HepG2 (cell line): ENCODE results near the gene PDGFRA. TPM values are rescaled to one million over a fixed set of nuclear protein-coding genes. Genes with fewer than 3 reads are reported as not detected.

ENCODE experiments used
- AFF4 ChIP-seq: sonication (generic); formaldehyde crosslinking; IDR thresholded peaks from 2 replicates; pipeline ENCODE4 v1.4.0; 2020; ENCODE audit warnings: missing genetic modification reagents
- CCAR2 ChIP-seq: fragments of 200-400 bp; formaldehyde crosslinking; optimal IDR thresholded peaks from 2 replicates; pipeline ENCODE3; 2018; ENCODE audit warnings: low read depth, mild to moderate bottlenecking, low read length, moderate library complexity
- CEBPG ChIP-seq: IDR thresholded peaks from 2 replicates; pipeline ENCODE4 v1.6.1; 2016
- DDIT3 ChIP-seq: sonication (generic); formaldehyde crosslinking; IDR thresholded peaks from 2 replicates; pipeline ENCODE4 v1.4.0; 2020; ENCODE audit warnings: mild to moderate bottlenecking, missing genetic modification reagents
- FOXC1 ChIP-seq: sonication (generic); formaldehyde crosslinking; IDR thresholded peaks from 2 replicates; pipeline ENCODE4 v1.8.0; 2022; ENCODE audit warnings: mild to moderate bottlenecking, missing genetic modification reagents, borderline replicate concordance
- GFI1 ChIP-seq: sonication (generic); formaldehyde crosslinking; IDR thresholded peaks from 2 replicates; pipeline ENCODE4 v1.5.0; 2020; ENCODE audit warnings: missing genetic modification reagents, mild to moderate bottlenecking, borderline replicate concordance
- HMG20B ChIP-seq: conservative IDR thresholded peaks from 2 replicates; pipeline ENCODE4 v1.6.1; 2016; ENCODE audit warnings: missing genetic modification reagents, missing compliant biosample characterization
- KDM2A ChIP-seq: sonication (generic); formaldehyde crosslinking; IDR thresholded peaks from 2 replicates; pipeline ENCODE4 v1.4.0; 2020; ENCODE audit warnings: low read depth, missing genetic modification reagents, borderline replicate concordance
- MAF1 ChIP-seq: sonication (generic); formaldehyde crosslinking; IDR thresholded peaks from 2 replicates; pipeline ENCODE4 v1.5.0; 2020; ENCODE audit warnings: missing genetic modification reagents, borderline replicate concordance
- MEIS2 ChIP-seq: sonication (generic); formaldehyde crosslinking; IDR thresholded peaks from 2 replicates; pipeline ENCODE4 v1.9.0; 2021; ENCODE audit warnings: mild to moderate bottlenecking, missing genetic modification reagents
- MTF1 ChIP-seq: sonication (generic); formaldehyde crosslinking; IDR thresholded peaks from 2 replicates; pipeline ENCODE4 v1.5.0; 2020; ENCODE audit warnings: missing genetic modification reagents
- MXD1 ChIP-seq: sonication (generic); formaldehyde crosslinking; IDR thresholded peaks from 2 replicates; pipeline ENCODE4 v1.4.0; 2020; ENCODE audit warnings: mild to moderate bottlenecking, missing genetic modification reagents
- NFIC ChIP-seq: IDR thresholded peaks from 2 replicates; pipeline ENCODE4 v1.6.1; 2012; ENCODE audit warnings: mild to moderate bottlenecking, low read length, inconsistent platforms
- SMAD1 ChIP-seq: sonication (generic); formaldehyde crosslinking; IDR thresholded peaks from 2 replicates; pipeline ENCODE4 v1.4.0; 2020; ENCODE audit warnings: missing genetic modification reagents, low read depth, mild to moderate bottlenecking, borderline replicate concordance
- TBP ChIP-seq: sonication (generic); formaldehyde crosslinking; IDR thresholded peaks from 2 replicates; pipeline ENCODE4 v1.5.0; 2020; ENCODE audit warnings: missing genetic modification reagents
- TRIM22 ChIP-seq: fragments of 450-650 bp; IDR thresholded peaks from 2 replicates; pipeline ENCODE4 v1.6.1; 2017
- ZBTB38 ChIP-seq: sonication (generic); formaldehyde crosslinking; IDR thresholded peaks from 2 replicates; pipeline ENCODE4 v1.5.1; 2020; ENCODE audit warnings: mild to moderate bottlenecking, missing genetic modification reagents
- ZNF136 ChIP-seq: sonication (generic); formaldehyde crosslinking; IDR thresholded peaks from 2 replicates; pipeline ENCODE4 v1.8.1; 2022; ENCODE audit warnings: low read depth, mild to moderate bottlenecking, moderate library complexity, missing genetic modification reagents
- ZNF143 ChIP-seq: sonication (generic); formaldehyde crosslinking; IDR thresholded peaks from 2 replicates; pipeline ENCODE4 v1.4.0; 2020; ENCODE audit warnings: missing genetic modification reagents
- ZNF232 ChIP-seq: sonication (generic); formaldehyde crosslinking; IDR thresholded peaks from 2 replicates; pipeline ENCODE4 v1.4.0; 2020; ENCODE audit warnings: missing genetic modification reagents, borderline replicate concordance
- ZNF354B ChIP-seq: sonication (generic); formaldehyde crosslinking; IDR thresholded peaks from 2 replicates; pipeline ENCODE4 v1.8.0; 2022; ENCODE audit warnings: mild to moderate bottlenecking, missing genetic modification reagents
- ZNF598 ChIP-seq: sonication (generic); formaldehyde crosslinking; IDR thresholded peaks from 2 replicates; pipeline ENCODE4 v1.5.1; 2020; ENCODE audit warnings: mild to moderate bottlenecking, missing genetic modification reagents, borderline replicate concordance
- ZNF607 ChIP-seq: sonication (generic); formaldehyde crosslinking; IDR thresholded peaks from 2 replicates; pipeline ENCODE4 v1.5.1; 2020; ENCODE audit warnings: missing genetic modification reagents, mild to moderate bottlenecking, borderline replicate concordance
- ZNF747 ChIP-seq: sonication (generic); formaldehyde crosslinking; IDR thresholded peaks from 2 replicates; pipeline ENCODE4 v1.8.1; 2023; ENCODE audit warnings: missing genetic modification reagents, mild to moderate bottlenecking, borderline replicate concordance
- ZSCAN20 ChIP-seq: sonication (generic); formaldehyde crosslinking; IDR thresholded peaks from 2 replicates; pipeline ENCODE4 v1.4.0; 2020; ENCODE audit warnings: missing genetic modification reagents, mild to moderate bottlenecking, borderline replicate concordance
- polyA plus RNA-seq, 8 experiments: library from polyadenylated mRNA; depleted of rRNA in 3 of 8; stranded (reverse) in 7 of 8; unstranded in 1 of 8; fragments of >200 nt; fragmentation: Illumina TruSeq in 4 of 8; extraction: Trizol in 4 of 8; gene quantifications; 2 replicates each; pipeline versions ENCODE4 v1.2.1 to v1.2.3, GENCODE V29; 2011 to 2016; ENCODE audit warnings: low read depth in 4 of 8, missing spikeins in 1 of 8, mixed read lengths in 1 of 8; ENCODE audit not compliant: insufficient read depth in 1 of 8
- total RNA-seq, 5 experiments: library from RNA; depleted of rRNA; stranded (reverse); fragments of >200 nt; fragmentation: Illumina TruSeq; extraction: Trizol; gene quantifications; 2 replicates each; pipeline ENCODE4 v1.2.3, GENCODE V29; 2016; ENCODE audit warnings: low read depth in 1 of 5

Gene PDGFRA
- total and polyA plus RNA-seq, 2 of the 13 experiments (the other 11 are each of a cell fraction or from before 2014, with no cell fraction given), result 0.04 TPM; not detected in 1

GRCh38 chr4:54233277-54233696 is 4.2 kb downstream of the PDGFRA start (continued):
- TF ChIP-seq AFF4, result no peak
- 0 out of 2 replicates have a peak, but pooled peaks have one; percentile 56 for TF ChIP-seq ZNF136 (CRISPR knock-in tag)
- no peak; the same call in 1 of the 2 replicates for TF ChIP-seq ZNF747
- TF ChIP-seq CCAR2, result no peak
- TF ChIP-seq GFI1 (CRISPR knock-in tag), result no peak
- TF ChIP-seq TRIM22, result no peak
- TF ChIP-seq MAF1 (CRISPR knock-in tag), result 0 out of 2 replicates have a peak, but pooled peaks have one; percentile 67
- TF ChIP-seq ZSCAN20, result 0 out of 2 replicates have a peak, but pooled peaks have one; percentile 51
- 0 out of 2 replicates have a peak, but pooled peaks have one; percentile 29 for TF ChIP-seq MTF1 (CRISPR knock-in tag)
- no peak for TF ChIP-seq CEBPG
- peak; percentile 78 for TF ChIP-seq KDM2A (CRISPR knock-in tag)
- peak; percentile 56; the same call in 1 of the 2 replicates for TF ChIP-seq ZNF598 (CRISPR knock-in tag)
- TF ChIP-seq NFIC, result no peak
- peak; percentile 35; the same call in 1 of the 2 replicates for TF ChIP-seq ZNF143 (CRISPR knock-in tag)
- no peak for TF ChIP-seq HMG20B (CRISPR knock-in tag)
- TF ChIP-seq DDIT3 (CRISPR knock-in tag), result no peak
- no peak for TF ChIP-seq SMAD1 (CRISPR knock-in tag)
- TF ChIP-seq MXD1 (CRISPR knock-in tag), result no peak; the same call in 1 of the 2 replicates
- no peak for TF ChIP-seq ZBTB38 (CRISPR knock-in tag)
- no peak for TF ChIP-seq ZNF354B (CRISPR knock-in tag)
- TF ChIP-seq MEIS2 (CRISPR knock-in tag), result peak; percentile 52; the same call in 1 of the 2 replicates
- TF ChIP-seq TBP (CRISPR knock-in tag), result no peak
- TF ChIP-seq FOXC1 (CRISPR knock-in tag), result peak; percentile 64; the same call in 1 of the 2 replicates
- 0 out of 2 replicates have a peak, but pooled peaks have one; percentile 57 for TF ChIP-seq ZNF232 (CRISPR knock-in tag)
- TF ChIP-seq ZNF607 (CRISPR knock-in tag), result no peak
